ENCODE data around the gene AQP1. TPM values are rescaled to one million over a fixed set of nuclear protein-coding genes. Genes with fewer than 3 reads are reported as not detected.

Gene AQP1
- total RNA-seq, 4 donors from 2014 or later = 12.4 to 86.5 (median 71.5) TPM

DNA sequence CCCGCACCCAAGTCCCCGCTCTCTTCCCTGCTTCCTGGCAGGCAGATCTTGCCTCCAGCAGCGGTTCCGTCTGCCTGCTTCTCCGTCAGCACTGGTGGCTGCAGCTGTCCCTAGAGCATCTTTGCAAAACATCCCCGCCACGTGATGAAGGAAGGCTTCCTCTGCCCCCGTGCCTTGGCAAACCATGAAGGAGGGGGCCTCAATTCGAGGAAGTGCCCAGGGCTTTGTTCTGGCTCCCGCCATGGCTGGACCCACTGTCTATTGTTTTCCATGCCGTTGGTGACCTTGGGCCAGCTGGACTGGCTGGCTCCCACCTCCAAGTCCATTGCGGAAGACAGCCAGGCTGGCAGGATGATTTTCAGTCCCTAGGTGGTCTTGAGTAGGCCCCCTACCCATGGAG, 13.2 kb upstream of the AQP1 start:
- H3K9me3 ChIP-seq = no peaks in the 10 kb centered on the region
- H3K4me3 ChIP-seq = no peak overlapping the region
- no peak for DNase-seq
- no peaks in the 10 kb centered on the region for H3K27me3 ChIP-seq
- H3K27ac ChIP-seq = no peak overlapping the region
- H3K4me1 ChIP-seq = peaks cover 0 to 18% (median 0%) of the 10 kb centered on the region in 4 donors
- H3K36me3 ChIP-seq = no peaks in the 10 kb centered on the region
- TF ChIP-seq, protein P1, sequence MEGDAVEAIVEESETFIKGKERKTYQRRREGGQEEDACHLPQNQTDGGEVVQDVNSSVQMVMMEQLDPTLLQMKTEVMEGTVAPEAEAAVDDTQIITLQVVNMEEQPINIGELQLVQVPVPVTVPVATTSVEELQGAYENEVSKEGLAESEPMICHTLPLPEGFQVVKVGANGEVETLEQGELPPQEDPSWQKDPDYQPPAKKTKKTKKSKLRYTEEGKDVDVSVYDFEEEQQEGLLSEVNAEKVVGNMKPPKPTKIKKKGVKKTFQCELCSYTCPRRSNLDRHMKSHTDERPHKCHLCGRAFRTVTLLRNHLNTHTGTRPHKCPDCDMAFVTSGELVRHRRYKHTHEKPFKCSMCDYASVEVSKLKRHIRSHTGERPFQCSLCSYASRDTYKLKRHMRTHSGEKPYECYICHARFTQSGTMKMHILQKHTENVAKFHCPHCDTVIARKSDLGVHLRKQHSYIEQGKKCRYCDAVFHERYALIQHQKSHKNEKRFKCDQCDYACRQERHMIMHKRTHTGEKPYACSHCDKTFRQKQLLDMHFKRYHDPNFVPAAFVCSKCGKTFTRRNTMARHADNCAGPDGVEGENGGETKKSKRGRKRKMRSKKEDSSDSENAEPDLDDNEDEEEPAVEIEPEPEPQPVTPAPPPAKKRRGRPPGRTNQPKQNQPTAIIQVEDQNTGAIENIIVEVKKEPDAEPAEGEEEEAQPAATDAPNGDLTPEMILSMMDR (IDR thresholded peaks at IDR 0.05) = no peak
- no peak for TF ChIP-seq POLR2A (IDR thresholded peaks at IDR 0.05)

DNA sequence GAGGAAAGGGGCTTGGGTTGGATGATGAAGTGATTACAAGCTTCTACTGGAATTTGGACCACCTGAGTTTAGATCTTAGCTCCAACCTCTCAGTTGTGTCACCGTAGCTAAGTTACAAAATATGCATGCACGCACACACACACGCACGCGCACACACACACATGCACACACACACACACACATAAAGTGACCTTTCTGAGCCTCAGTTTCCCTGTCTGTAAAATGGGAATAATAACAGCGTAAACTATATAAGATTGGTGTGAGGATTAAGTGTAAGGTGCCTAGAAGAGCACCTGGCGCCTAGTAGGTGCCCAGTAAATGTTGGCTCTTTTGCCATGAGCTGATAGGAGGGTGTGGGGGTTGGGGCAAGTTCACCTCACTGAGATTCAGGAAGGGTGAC, 12.6 kb upstream of the AQP1 start:
- H3K9me3 ChIP-seq = no peaks in the 10 kb centered on the region
- DNase-seq = no peak
- peaks cover 0 to 13% (median 0%) of the 10 kb centered on the region in 4 donors for H3K4me1 ChIP-seq
- TF ChIP-seq POLR2A (IDR thresholded peaks at IDR 0.05) = no peak
- TF ChIP-seq, protein P1 (IDR thresholded peaks at IDR 0.05) = no peak
- H3K36me3 ChIP-seq = no peaks in the 10 kb centered on the region
- H3K4me3 ChIP-seq = no peak overlapping the region
- H3K27me3 ChIP-seq = no peaks in the 10 kb centered on the region
- no peak overlapping the region for H3K27ac ChIP-seq

DNA sequence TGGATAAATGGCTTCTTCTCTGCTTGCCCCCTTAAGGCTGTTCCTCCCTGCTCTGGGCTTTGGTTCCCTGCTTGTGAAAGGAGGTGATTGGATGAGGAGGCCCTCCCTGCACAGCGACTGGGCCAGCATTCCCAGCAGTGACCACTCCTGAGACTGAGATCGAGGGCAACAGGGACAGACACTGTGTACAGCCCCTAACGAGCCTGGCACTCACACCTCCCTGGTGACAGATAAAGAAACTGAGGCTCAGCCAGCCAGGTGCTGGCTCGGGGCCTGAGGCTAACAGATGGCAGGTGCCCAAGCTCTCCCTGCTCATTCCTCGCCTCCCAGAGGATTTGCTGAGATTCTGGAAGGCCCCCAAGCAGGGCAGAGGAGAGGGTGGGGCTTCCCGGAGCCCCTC, 12.0 kb upstream of the AQP1 start:
- H3K36me3 ChIP-seq = no peaks in the 10 kb centered on the region
- TF ChIP-seq, protein P1 (IDR thresholded peaks at IDR 0.05) = no peak
- TF ChIP-seq POLR2A (IDR thresholded peaks at IDR 0.05) = no peak
- H3K4me3 ChIP-seq = no peak overlapping the region
- no peak for DNase-seq
- peaks cover 0 to 16% (median 0%) of the 10 kb centered on the region in 4 donors for H3K4me1 ChIP-seq
- H3K27ac ChIP-seq = no peak overlapping the region
- H3K27me3 ChIP-seq = no peaks in the 10 kb centered on the region
- H3K9me3 ChIP-seq = no peaks in the 10 kb centered on the region

DNA sequence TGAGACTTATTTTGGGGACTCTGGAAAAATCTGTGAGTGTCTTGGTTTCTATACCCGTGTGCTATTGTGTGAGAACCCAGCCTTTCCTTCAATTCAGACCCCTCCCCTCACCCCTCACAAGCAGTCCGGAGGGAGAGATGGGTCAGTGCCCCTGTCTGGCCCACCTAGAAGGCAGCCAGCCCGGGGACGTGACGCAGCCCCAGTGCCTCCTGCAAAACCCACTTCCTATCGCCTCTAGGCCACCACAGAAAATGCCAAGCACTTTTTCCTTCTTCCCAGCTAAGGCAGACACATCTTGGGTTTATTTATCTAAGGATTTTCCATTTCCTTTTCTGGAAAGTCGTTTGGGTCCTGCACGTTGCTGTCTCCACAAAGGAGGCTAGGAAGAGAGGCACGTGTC, 11.6 kb upstream of the AQP1 start:
- H3K4me1 ChIP-seq = peaks cover 0 to 17% (median 0%) of the 10 kb centered on the region in 4 donors
- no peak overlapping the region for H3K27ac ChIP-seq
- no peaks in the 10 kb centered on the region for H3K9me3 ChIP-seq
- DNase-seq = no peak
- H3K27me3 ChIP-seq = no peaks in the 10 kb centered on the region
- H3K4me3 ChIP-seq = no peak overlapping the region
- H3K36me3 ChIP-seq = no peaks in the 10 kb centered on the region
- TF ChIP-seq POLR2A (IDR thresholded peaks at IDR 0.05) = no peak
- TF ChIP-seq, protein P1 (IDR thresholded peaks at IDR 0.05) = no peak

DNA sequence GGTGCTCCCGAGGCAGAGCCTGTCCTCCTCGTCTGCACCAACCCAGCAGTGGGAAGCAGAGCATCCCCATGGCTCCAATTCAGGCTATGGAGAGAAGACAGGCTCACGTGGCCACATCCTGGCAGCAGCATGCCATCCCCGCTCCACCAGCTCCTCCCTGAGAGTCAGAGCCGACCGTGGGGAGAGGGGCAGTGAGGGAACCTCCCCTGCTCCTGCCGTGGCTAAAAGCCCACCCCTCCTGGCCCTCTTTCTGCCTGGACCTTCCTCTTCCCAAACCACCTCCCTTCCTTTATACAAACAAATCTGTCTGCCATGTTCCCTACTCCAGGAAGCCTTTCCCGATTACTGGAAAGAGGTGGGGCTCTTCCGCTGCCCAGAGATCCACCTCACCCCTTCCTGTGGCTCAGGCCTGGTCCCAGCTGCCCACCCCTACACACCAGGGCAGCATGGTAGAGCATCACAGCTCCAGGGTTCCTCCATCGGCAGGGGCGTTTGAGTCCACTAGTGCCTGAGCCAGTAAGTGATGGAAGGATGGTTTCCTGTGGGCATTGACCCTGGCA, 10.8 kb upstream of the AQP1 start:
- no peaks in the 10 kb centered on the region for H3K27me3 ChIP-seq
- no peak for DNase-seq
- peaks cover 0 to 25% (median 0%) of the 10 kb centered on the region in 4 donors for H3K4me1 ChIP-seq
- TF ChIP-seq POLR2A (IDR thresholded peaks at IDR 0.05) = no peak
- H3K9me3 ChIP-seq = no peaks in the 10 kb centered on the region
- H3K27ac ChIP-seq = no peak overlapping the region
- H3K4me3 ChIP-seq = no peak overlapping the region
- H3K36me3 ChIP-seq = no peaks in the 10 kb centered on the region

DNA sequence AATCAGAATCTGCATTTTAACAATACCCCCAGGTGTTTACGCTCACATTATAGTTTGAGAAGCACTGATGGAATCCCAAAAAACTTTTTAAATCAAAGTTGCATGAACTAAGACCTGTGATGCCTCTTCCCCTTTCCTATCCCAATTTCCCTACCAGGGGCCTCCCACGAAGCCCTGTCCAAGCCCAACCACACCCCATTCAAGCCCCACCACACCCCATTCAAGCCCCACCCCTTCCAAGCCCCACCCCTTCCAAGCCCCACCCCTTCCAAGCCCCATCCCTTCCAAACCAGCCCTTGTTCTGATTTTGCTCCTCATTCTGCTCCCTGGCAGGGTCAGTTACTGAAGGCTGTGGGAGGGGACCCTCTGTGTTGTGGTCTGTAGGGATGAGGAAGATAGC, 9.8 kb upstream of the AQP1 start:
- no peak for DNase-seq
- Histone ChIP-seq H3K9me3 (no peaks in the 10 kb centered on the region), H3K27ac (no peak overlapping the region), H3K4me1 (peaks cover 0 to 29% (median 0%) of the 10 kb centered on the region in 4 donors), H3K27me3 (no peaks in the 10 kb centered on the region), H3K36me3 (no peaks in the 10 kb centered on the region), H3K4me3 (no peak overlapping the region)
- TF ChIP-seq, protein P1 (IDR thresholded peaks at IDR 0.05) = no peak
- TF ChIP-seq POLR2A (IDR thresholded peaks at IDR 0.05) = no peak
